H1 (cell line): ENCODE data around the gene ZNF414. TPM values are rescaled to one million over a fixed set of nuclear protein-coding genes. Genes with fewer than 3 reads are reported as not detected.

Experiments
- CTCF ChIA-PET: fragments of 300-600 bp; sonication (Branson Sonifier 250); formaldehyde crosslinking; loops from one replicate; lab custom pipeline; 2021; ENCODE audit not compliant: partially characterized antibody; lab: Charles Lee
- POLR2A ChIA-PET: fragments of 300-600 bp; sonication (Branson Sonifier 250); formaldehyde crosslinking; loops from one replicate; lab custom pipeline; 2021; ENCODE audit warnings: inconsistent platforms; ENCODE audit not compliant: partially characterized antibody; lab: Charles Lee
- DNase-seq, 2 experiments: peaks; one replicate each; pipeline versions ENCODE4 v3.0.0 to v3.0.0-alpha.2; 2010 to 2022; ENCODE audit warnings: low spot score in 2 of 2, low read depth in 1 of 2, mixed read lengths in 1 of 2
- FAIRE-seq: peaks from 2 replicates; lab custom pipeline; 2011; peaks lifted over from hg19 to GRCh38; lab: Jason Lieb, UNC
- H2AFZ ChIP-seq: 2 replicates; pipeline ENCODE4 v1.8.1; 2012; ENCODE audit warnings: low read length, inconsistent platforms
- H2AK5ac ChIP-seq: 2 replicates; pipeline ENCODE4 v1.6.1; 2013; ENCODE audit warnings: low read depth, low read length
- H2BK120ac ChIP-seq: replicated peaks from 2 replicates; pipeline ENCODE3; 2013; ENCODE audit warnings: low read depth, low read length, inconsistent platforms
- H2BK12ac ChIP-seq: 2 replicates; pipeline ENCODE4 v1.6.1; 2013; ENCODE audit warnings: low read depth, low read length
- H2BK15ac ChIP-seq: 2 replicates; pipeline ENCODE4 v1.6.1; 2013; ENCODE audit warnings: low read length
- H2BK20ac ChIP-seq: 2 replicates; pipeline ENCODE4 v1.6.1; 2013; ENCODE audit warnings: low read length
- H2BK5ac ChIP-seq: 2 replicates; pipeline ENCODE4 v1.6.1; 2013; ENCODE audit warnings: low read depth, low read length
- H3K14ac ChIP-seq: 2 replicates; pipeline ENCODE4 v1.6.1; 2013; ENCODE audit warnings: inconsistent platforms; ENCODE audit not compliant: insufficient read length
- H3K18ac ChIP-seq: 2 replicates; pipeline ENCODE4 v1.6.1; 2013; ENCODE audit warnings: low read length; ENCODE audit errors: extremely low read depth
- H3K23ac ChIP-seq: 2 replicates; pipeline ENCODE4 v1.6.1; 2013; ENCODE audit warnings: inconsistent platforms; ENCODE audit not compliant: insufficient read length
- H3K23me2 ChIP-seq: 2 replicates; pipeline ENCODE4 v1.6.1; 2013; ENCODE audit warnings: low read depth, low read length
- H3K27ac ChIP-seq: 2 replicates; pipeline ENCODE4 v1.6.1; 2011; ENCODE audit warnings: low read depth, low read length, inconsistent platforms
- H3K27me3 ChIP-seq, 4 experiments: replicated peaks in 1 of 4; 1 replicate in 1 of 4; 2 replicates in 3 of 4; pipeline versions ENCODE4 v1.6.1 to v1.8.1; 2011 to 2013; ENCODE audit warnings: low read length in 3 of 4, mild to moderate bottlenecking in 3 of 4, inconsistent platforms in 2 of 4, mixed read lengths in 2 of 4, moderate library complexity in 1 of 4; ENCODE audit not compliant: control insufficient read depth in 3 of 4, insufficient read depth in 3 of 4; ENCODE audit errors: extremely low read depth in 1 of 4
- H3K36me3 ChIP-seq, 4 experiments: 2 replicates each; pipeline versions ENCODE4 v1.6.1 to v1.8.1; 2011 to 2013; ENCODE audit warnings: mild to moderate bottlenecking in 4 of 4, low read length in 3 of 4, moderate library complexity in 2 of 4, control low read depth in 1 of 4, inconsistent platforms in 1 of 4; ENCODE audit not compliant: insufficient read depth in 4 of 4, control insufficient read depth in 2 of 4
- H3K4ac ChIP-seq: replicated peaks from 2 replicates; pipeline ENCODE3; 2013; ENCODE audit warnings: low read length, low read depth, mixed read lengths, inconsistent platforms; ENCODE audit not compliant: insufficient read length
- H3K4me1 ChIP-seq, 4 experiments: replicated peaks in 1 of 4; 1 replicate in 1 of 4; 2 replicates in 3 of 4; pipeline versions ENCODE4 v1.6.1 to v1.8.1; 2011 to 2013; ENCODE audit warnings: low read length in 3 of 4, inconsistent platforms in 2 of 4, mixed read lengths in 1 of 4; ENCODE audit not compliant: insufficient read depth in 4 of 4, control insufficient read depth in 3 of 4
- H3K4me2 ChIP-seq, 2 experiments: 2 replicates each; pipeline versions ENCODE4 v1.6.1 to v1.8.1; 2011 to 2013; ENCODE audit warnings: low read depth in 2 of 2, low read length in 2 of 2, control low read depth in 1 of 2, inconsistent platforms in 1 of 2, mild to moderate bottlenecking in 1 of 2; ENCODE audit not compliant: insufficient read depth in 1 of 2
- H3K4me3 ChIP-seq, 4 experiments: fragments of 200-600, 300-600 bp in 1 of 4; sonication (generic), shearing (Covaris generic), sonication (Bioruptor Twin) in 1 of 4; 2 replicates each; pipeline versions ENCODE4 v1.5.1 to v1.8.1; 2011 to 2016; ENCODE audit warnings: low read length in 4 of 4, low read depth in 3 of 4, control low read depth in 2 of 4, inconsistent platforms in 2 of 4, mild to moderate bottlenecking in 2 of 4, mixed read lengths in 1 of 4, moderate library complexity in 1 of 4; ENCODE audit not compliant: insufficient read depth in 2 of 4; ENCODE audit errors: extremely low read depth in 1 of 4
- H3K56ac ChIP-seq: replicated peaks from 2 replicates; pipeline ENCODE3; 2013; ENCODE audit warnings: low read depth, mild to moderate bottlenecking, mixed read lengths, low read length, inconsistent platforms; ENCODE audit not compliant: insufficient read length
- H3K79me1 ChIP-seq: 2 replicates; pipeline ENCODE4 v1.6.1; 2013; ENCODE audit warnings: low read depth, low read length, control low read depth
- H3K79me2 ChIP-seq, 2 experiments: 2 replicates each; pipeline versions ENCODE4 v1.6.1 to v1.8.1; 2012 to 2013; ENCODE audit warnings: low read length in 2 of 2, mild to moderate bottlenecking in 2 of 2, inconsistent platforms in 1 of 2; ENCODE audit not compliant: insufficient read depth in 2 of 2, control insufficient read depth in 1 of 2
- H3K9ac ChIP-seq, 4 experiments: replicated peaks in 1 of 4; 1 replicate in 1 of 4; 2 replicates in 3 of 4; pipeline versions ENCODE4 v1.6.1 to v1.8.1; 2011 to 2013; ENCODE audit warnings: low read depth in 3 of 4, low read length in 3 of 4, control low read depth in 2 of 4, mild to moderate bottlenecking in 2 of 4, moderate library complexity in 2 of 4, inconsistent platforms in 1 of 4; ENCODE audit errors: extremely low read depth in 1 of 4
- H3K9me3 ChIP-seq, 2 experiments: 2 replicates each; pipeline versions ENCODE4 v1.6.1 to v1.8.1; 2012 to 2013; ENCODE audit warnings: mild to moderate bottlenecking in 2 of 2, moderate library complexity in 2 of 2, control low read depth in 1 of 2, inconsistent platforms in 1 of 2, low read depth in 1 of 2, low read length in 1 of 2, mixed read lengths in 1 of 2; ENCODE audit not compliant: insufficient read depth in 2 of 2
- H4K20me1 ChIP-seq, 2 experiments: replicated peaks in 1 of 2; 2 replicates each; pipeline versions ENCODE3 to v1.8.1; 2011 to 2013; ENCODE audit warnings: inconsistent platforms in 2 of 2, low read length in 2 of 2, mild to moderate bottlenecking in 1 of 2; ENCODE audit not compliant: insufficient read depth in 2 of 2, control insufficient read depth in 1 of 2
- H4K5ac ChIP-seq: 2 replicates; pipeline ENCODE4 v1.6.1; 2013; ENCODE audit warnings: low read length, low read depth, mixed read lengths, inconsistent platforms; ENCODE audit not compliant: insufficient read length
- H4K8ac ChIP-seq: 2 replicates; pipeline ENCODE4 v1.8.0; 2013; ENCODE audit warnings: mild to moderate bottlenecking, moderate library complexity, low read length, inconsistent platforms; ENCODE audit not compliant: insufficient read depth; ENCODE audit errors: extremely low read depth
- H4K91ac ChIP-seq: replicated peaks from 2 replicates; pipeline ENCODE3; 2013; ENCODE audit warnings: low read length, mixed read lengths, inconsistent platforms; ENCODE audit not compliant: insufficient read length
- BRCA1 ChIP-seq: IDR thresholded peaks from 2 replicates; pipeline ENCODE4 v1.6.1; 2012; ENCODE audit warnings: low read depth, low read length, improper control_type of control experiment
- CTBP2 ChIP-seq: IDR thresholded peaks from 2 replicates; pipeline ENCODE4 v1.7.0; 2011; ENCODE audit warnings: borderline replicate concordance, mild to moderate bottlenecking, moderate library complexity, mixed read lengths, low read length; ENCODE audit not compliant: insufficient read depth, insufficient read length
- GTF2F1 ChIP-seq: IDR thresholded peaks from 2 replicates; pipeline ENCODE4 v1.6.1; 2012; ENCODE audit warnings: low read depth, low read length, improper control_type of control experiment, borderline replicate concordance
- JUN ChIP-seq: IDR thresholded peaks from 2 replicates; pipeline ENCODE4 v1.6.1; 2011; ENCODE audit warnings: low read depth, mild to moderate bottlenecking, improper control_type of control experiment, low read length
- JUND ChIP-seq: IDR thresholded peaks from 2 replicates; pipeline ENCODE4 v1.6.1; 2011; ENCODE audit warnings: mild to moderate bottlenecking, improper control_type of control experiment, low read length
- KDM4A ChIP-seq: IDR thresholded peaks from one replicate; pipeline ENCODE4 v1.7.1; 2012; ENCODE audit warnings: low read depth, mild to moderate bottlenecking, moderate library complexity, low read length, inconsistent platforms; ENCODE audit not compliant: severe bottlenecking
- NRF1 ChIP-seq: IDR thresholded peaks from 2 replicates; pipeline ENCODE4 v1.6.1; 2011; ENCODE audit warnings: mild to moderate bottlenecking, low read depth, low read length, improper control_type of control experiment
- PHF8 ChIP-seq: fragments of 200-600 bp; sonication (generic); conservative IDR thresholded peaks from 2 replicates; pipeline ENCODE4 v1.7.1; 2012; ENCODE audit warnings: low read depth, mild to moderate bottlenecking, inconsistent platforms, low read length, moderate library complexity
- POLR2AphosphoS5 ChIP-seq: IDR thresholded peaks from 2 replicates; pipeline ENCODE4 v1.6.1; 2011; ENCODE audit warnings: low read depth, low read length
- SAP30 ChIP-seq: fragments of 300-600 bp; sonication (generic); IDR thresholded peaks from 2 replicates; pipeline ENCODE4 v1.7.1; 2012; ENCODE audit warnings: low read length, moderate library complexity, mild to moderate bottlenecking, inconsistent platforms; ENCODE audit not compliant: insufficient read depth, insufficient replicate concordance
- SIN3A ChIP-seq, 2 experiments: IDR thresholded peaks in 1 of 2; conservative IDR thresholded peaks in 1 of 2; 2 replicates each; pipeline ENCODE4 v1.6.1; 2011 to 2012; ENCODE audit warnings: low read length in 2 of 2, improper control_type of control experiment in 1 of 2, low read depth in 1 of 2, mild to moderate bottlenecking in 1 of 2
- SIRT6 ChIP-seq: IDR thresholded peaks from one replicate; pipeline ENCODE4 v1.7.1; 2012; ENCODE audit warnings: low read length, inconsistent platforms
- WGBS, 2 experiments: shearing (Covaris generic) in 1 of 2; methylation state at CpG; one replicate each; pipeline versions ENCODE4 v1.1.6 to v1.1.7; 2013 to 2015; ENCODE audit warnings: low lambda C conversion rate in 2 of 2, mixed read lengths in 2 of 2, inconsistent platforms in 1 of 2, low coverage in 1 of 2, missing lambda C conversion rate in 1 of 2; ENCODE audit not compliant: insufficient replicate concordance in 2 of 2, insufficient coverage in 1 of 2, insufficient read length in 1 of 2; ENCODE audit errors: extremely low coverage in 1 of 2, missing lambda C conversion rate in 1 of 2; 5-methylcytosine and 5-hydroxymethylcytosine counted together
- polyA plus RNA-seq, 7 experiments: library from polyadenylated mRNA; depleted of rRNA in 3 of 7; stranded (reverse) in 5 of 7; unstranded in 2 of 7; fragments of >200 nt in 5 of 7; fragments of 200-250 nt in 2 of 7; gene quantifications; 1 replicate in 5 of 7; 2 replicates in 1 of 7; 4 replicates in 1 of 7; pipeline versions ENCODE4 v1.2.1 to v1.2.3, GENCODE V29; 2011 to 2013; ENCODE audit warnings: missing spikeins in 2 of 7, mixed read lengths in 2 of 7
- total RNA-seq: library from RNA; stranded (reverse); fragmentation: NEBNext Ultra II Directional; extraction: Animal tissue kit (Norgen Biotek cat#: 25700); gene quantifications from 2 replicates; pipeline ENCODE4 v1.2.1, GENCODE V29; 2021

The ZNF414 gene
- total and polyA plus RNA-seq, 2 of the 8 experiments (the other 6 are each of a cell fraction or from before 2014, with no cell fraction given): 9.7 to 26.8 TPM

DNA sequence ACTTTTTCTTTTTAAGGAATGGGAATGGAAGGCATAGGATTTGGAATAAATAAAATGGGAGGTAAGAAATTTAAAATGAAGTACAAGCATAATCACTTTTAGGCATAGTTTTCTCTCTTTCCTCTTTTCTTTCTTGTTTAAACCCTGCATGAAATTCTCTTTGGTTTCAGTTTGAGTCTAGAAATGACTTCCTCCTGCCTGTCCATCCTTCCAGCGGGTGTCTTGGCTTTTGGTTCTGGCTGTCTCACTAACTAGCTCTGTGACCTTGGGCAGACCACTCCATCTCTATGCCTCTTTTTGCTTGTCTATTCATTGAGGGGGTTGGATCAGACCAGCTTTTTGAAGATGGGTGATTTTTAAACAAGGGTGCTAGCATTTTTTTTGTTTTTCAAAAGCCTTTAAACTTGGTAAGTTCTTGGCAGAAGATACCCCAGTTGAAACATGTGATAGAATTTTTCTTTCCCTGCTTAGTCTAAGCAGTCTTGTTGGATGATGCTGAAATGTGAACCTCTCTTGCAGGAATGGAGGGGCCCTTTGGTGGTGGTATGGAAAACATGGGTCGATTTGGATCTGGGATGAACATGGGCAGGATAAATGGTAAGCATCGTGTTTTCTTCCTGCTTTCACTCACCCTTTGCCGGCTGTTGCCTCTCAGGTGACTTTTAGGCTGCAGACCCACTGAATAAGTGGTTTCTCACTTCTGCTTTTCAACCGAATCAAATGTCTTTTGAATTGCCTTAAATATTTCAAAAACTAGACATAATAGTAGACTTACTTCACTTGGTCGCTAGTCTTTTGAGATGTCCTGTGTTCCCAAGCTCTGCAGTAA lies 40.1 kb downstream of the ZNF414 start:
- Histone ChIP-seq H3K56ac (no peak overlapping the region), H3K4me2 (no peak overlapping the region), H4K8ac (no peak overlapping the region), H4K91ac (no peak overlapping the region), H3K27ac (no peak overlapping the region), H3K18ac (no peak overlapping the region), H3K9ac (no peak overlapping the region), H3K9me3 (no peaks in the 10 kb centered on the region), H3K36me3 (peaks cover 39 to 96% (median 74%) of the 10 kb centered on the region in 4 experiments), H2BK5ac (no peak overlapping the region), H2BK12ac (no peak overlapping the region), H3K4ac (no peak overlapping the region), H3K23me2 (no peaks in the 10 kb centered on the region), H2BK120ac (no peak overlapping the region), H3K27me3 (no peaks in the 10 kb centered on the region), H3K79me2 (peaks cover 16 to 93% of the 10 kb centered on the region in 2 experiments), H3K79me1 (peaks cover 19% of the 10 kb centered on the region), H4K5ac (no peak overlapping the region), H2BK20ac (no peak overlapping the region), H2AFZ (no peak overlapping the region), H3K23ac (no peak overlapping the region), H3K4me3 (no peak overlapping the region), H3K14ac (no peak overlapping the region), H2AK5ac (no peak overlapping the region), H2BK15ac (no peak overlapping the region), H3K4me1 (no peaks in the 10 kb centered on the region), H4K20me1 (peaks cover 26 to 43% of the 10 kb centered on the region in 2 experiments)
- ChIA-PET CTCF (interaction anchor here (0.6 to 0.7 kb wide), 2 partner anchors 11 to 31 kb away, joined by 3 read pairs; no protein-coding TSS in a partner anchor), POLR2A (interaction anchor here (0.9 to 1.7 kb wide), 3 partner anchors 14 to 22 kb away, joined by 3 to 4 read pairs (median 3); no protein-coding TSS in a partner anchor)
- DNase-seq (no peak), FAIRE-seq (no peak)
- 87% methylated on average over 6 of the region's 6 CpGs; no CpG with 5 or more reads in 1 of the 2 experiments for WGBS, 2 experiments
- no peak for TF ChIP-seq JUND
- no peak for TF ChIP-seq POLR2AphosphoS5
- no peak for TF ChIP-seq PHF8
- no peak for TF ChIP-seq SIRT6
- no peak for TF ChIP-seq KDM4A
- no peak for TF ChIP-seq SIN3A (conservative IDR thresholded peaks at IDR 0.05 in 1 of 2, IDR thresholded peaks at IDR 0.05 in 1 of 2; ENCODE audit: low read depth in 1 of 2, low read length in 2 of 2)
- TF ChIP-seq NRF1: no peak
- no peak for TF ChIP-seq CTBP2
- no peak for TF ChIP-seq BRCA1
- TF ChIP-seq GTF2F1: no peak
- TF ChIP-seq SAP30: no peak
- TF ChIP-seq JUN: no peak
